ENCODE data around the gene TLE6. TPM values are rescaled to one million over a fixed set of nuclear protein-coding genes. Genes with fewer than 3 reads are reported as not detected.
A peak's percentile ranks its signal among the peaks of the same experiment; 100 is the strongest.

Gene TLE6
- total and polyA plus RNA-seq, 2 of the 13 experiments (the other 11 are each of a cell fraction or from before 2014, with no cell fraction given) = 0.24 to 5.5 TPM

DNA sequence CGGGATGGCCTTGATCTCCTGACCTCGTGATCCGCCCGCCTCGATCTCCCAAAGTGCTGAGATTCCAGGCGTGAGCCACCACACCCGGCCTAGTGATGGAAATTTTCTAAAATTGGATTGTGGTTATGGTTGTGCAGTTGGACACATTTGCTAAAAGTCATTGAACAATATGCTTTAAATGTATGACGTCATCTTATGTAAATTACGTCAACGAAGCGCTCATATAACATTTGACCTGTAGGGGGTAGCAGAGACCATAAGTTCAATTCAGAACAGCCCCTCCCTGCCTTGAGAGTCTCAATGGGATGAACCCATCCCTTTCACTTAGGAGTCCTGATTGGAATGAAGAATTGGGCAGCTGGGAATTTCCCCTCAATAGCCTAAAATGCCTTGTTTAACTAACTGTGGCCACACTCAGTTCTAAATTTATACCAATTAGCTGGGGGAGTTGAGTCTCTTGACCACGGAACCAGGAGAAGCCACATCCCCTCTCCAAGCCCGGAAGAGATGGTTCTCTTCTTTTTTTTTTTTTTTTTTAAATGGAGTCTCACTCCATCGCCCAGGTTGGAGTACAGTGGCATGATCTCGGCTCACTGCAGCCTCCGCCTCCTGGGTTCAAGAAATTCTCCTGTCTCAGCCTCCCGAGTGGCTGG, 15.2 kb upstream of the TLE6 start (continued):
- TF ChIP-seq ZNF460 (CRISPR knock-in tag; IDR thresholded peaks at IDR 0.05; ENCODE audit: borderline replicate concordance) (0 out of 2 replicates have a peak, but pooled peaks have one; percentile 1), CREB1 (IDR thresholded peaks at IDR 0.05) (peak; percentile 99), CREB1 (CRISPR knock-in tag; IDR thresholded peaks at IDR 0.05) (peak; percentile 95), ARNTL (CRISPR knock-in tag; IDR thresholded peaks at IDR 0.05) (no peak), SMAD3 (CRISPR knock-in tag; IDR thresholded peaks at IDR 0.05) (no peak), CEBPG (CRISPR knock-in tag; IDR thresholded peaks at IDR 0.05) (peak; percentile 70), ZFYVE20 (CRISPR knock-in tag; IDR thresholded peaks at IDR 0.05; ENCODE audit: borderline replicate concordance, low read depth) (no peak), ZNF672 (CRISPR knock-in tag; IDR thresholded peaks at IDR 0.05) (no peak), JUN (CRISPR knock-in tag; IDR thresholded peaks at IDR 0.05) (peak; percentile 80; the same call in 1 of the 2 replicates), MED13 (CRISPR knock-in tag; IDR thresholded peaks at IDR 0.05) (no peak), MED8 (CRISPR knock-in tag; IDR thresholded peaks at IDR 0.05; ENCODE audit: insufficient replicate concordance) (no peak)
- TF ChIP-seq, protein P1, sequence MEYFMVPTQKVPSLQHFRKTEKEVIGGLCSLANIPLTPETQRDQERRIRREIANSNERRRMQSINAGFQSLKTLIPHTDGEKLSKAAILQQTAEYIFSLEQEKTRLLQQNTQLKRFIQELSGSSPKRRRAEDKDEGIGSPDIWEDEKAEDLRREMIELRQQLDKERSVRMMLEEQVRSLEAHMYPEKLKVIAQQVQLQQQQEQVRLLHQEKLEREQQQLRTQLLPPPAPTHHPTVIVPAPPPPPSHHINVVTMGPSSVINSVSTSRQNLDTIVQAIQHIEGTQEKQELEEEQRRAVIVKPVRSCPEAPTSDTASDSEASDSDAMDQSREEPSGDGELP (IDR thresholded peaks at IDR 0.05; ENCODE audit: borderline replicate concordance, low read depth) = no peak
- TF ChIP-seq, protein P2, sequence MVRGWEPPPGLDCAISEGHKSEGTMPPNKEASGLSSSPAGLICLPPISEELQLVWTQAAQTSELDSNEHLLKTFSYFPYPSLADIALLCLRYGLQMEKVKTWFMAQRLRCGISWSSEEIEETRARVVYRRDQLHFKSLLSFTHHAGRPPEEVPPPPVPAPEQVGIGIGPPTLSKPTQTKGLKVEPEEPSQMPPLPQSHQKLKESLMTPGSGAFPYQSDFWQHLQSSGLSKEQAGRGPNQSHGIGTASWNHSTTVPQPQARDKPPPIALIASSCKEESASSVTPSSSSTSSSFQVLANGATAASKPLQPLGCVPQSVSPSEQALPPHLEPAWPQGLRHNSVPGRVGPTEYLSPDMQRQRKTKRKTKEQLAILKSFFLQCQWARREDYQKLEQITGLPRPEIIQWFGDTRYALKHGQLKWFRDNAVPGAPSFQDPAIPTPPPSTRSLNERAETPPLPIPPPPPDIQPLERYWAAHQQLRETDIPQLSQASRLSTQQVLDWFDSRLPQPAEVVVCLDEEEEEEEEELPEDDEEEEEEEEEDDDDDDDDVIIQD (CRISPR knock-in tag; IDR thresholded peaks at IDR 0.05; ENCODE audit: low read depth) = 0 out of 2 replicates have a peak, but pooled peaks have one; percentile 18
- TF ChIP-seq, protein P3, sequence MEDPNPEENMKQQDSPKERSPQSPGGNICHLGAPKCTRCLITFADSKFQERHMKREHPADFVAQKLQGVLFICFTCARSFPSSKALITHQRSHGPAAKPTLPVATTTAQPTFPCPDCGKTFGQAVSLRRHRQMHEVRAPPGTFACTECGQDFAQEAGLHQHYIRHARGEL (CRISPR knock-in tag; IDR thresholded peaks at IDR 0.05) = no peak
- TF ChIP-seq, protein P4, sequence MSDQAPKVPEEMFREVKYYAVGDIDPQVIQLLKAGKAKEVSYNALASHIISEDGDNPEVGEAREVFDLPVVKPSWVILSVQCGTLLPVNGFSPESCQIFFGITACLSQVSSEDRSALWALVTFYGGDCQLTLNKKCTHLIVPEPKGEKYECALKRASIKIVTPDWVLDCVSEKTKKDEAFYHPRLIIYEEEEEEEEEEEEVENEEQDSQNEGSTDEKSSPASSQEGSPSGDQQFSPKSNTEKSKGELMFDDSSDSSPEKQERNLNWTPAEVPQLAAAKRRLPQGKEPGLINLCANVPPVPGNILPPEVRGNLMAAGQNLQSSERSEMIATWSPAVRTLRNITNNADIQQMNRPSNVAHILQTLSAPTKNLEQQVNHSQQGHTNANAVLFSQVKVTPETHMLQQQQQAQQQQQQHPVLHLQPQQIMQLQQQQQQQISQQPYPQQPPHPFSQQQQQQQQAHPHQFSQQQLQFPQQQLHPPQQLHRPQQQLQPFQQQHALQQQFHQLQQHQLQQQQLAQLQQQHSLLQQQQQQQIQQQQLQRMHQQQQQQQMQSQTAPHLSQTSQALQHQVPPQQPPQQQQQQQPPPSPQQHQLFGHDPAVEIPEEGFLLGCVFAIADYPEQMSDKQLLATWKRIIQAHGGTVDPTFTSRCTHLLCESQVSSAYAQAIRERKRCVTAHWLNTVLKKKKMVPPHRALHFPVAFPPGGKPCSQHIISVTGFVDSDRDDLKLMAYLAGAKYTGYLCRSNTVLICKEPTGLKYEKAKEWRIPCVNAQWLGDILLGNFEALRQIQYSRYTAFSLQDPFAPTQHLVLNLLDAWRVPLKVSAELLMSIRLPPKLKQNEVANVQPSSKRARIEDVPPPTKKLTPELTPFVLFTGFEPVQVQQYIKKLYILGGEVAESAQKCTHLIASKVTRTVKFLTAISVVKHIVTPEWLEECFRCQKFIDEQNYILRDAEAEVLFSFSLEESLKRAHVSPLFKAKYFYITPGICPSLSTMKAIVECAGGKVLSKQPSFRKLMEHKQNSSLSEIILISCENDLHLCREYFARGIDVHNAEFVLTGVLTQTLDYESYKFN (CRISPR knock-in tag; conservative IDR thresholded peaks at IDR 0.05) = no peak
- TF ChIP-seq, protein P5, sequence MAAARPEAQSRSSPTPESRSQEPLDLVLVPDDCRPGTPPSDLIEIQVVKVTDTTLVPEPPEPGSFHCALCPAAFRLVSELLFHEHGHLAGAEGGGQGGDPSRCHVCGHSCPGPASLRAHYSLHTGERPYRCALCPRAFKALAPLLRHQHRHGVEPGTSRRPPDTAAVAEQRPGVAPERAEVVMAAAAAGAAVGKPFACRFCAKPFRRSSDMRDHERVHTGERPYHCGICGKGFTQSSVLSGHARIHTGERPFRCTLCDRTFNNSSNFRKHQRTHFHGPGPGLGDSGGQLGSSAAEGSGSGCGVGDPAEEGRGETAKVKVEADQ (CRISPR knock-in tag; IDR thresholded peaks at IDR 0.05; ENCODE audit: borderline replicate concordance) = no peak
- TF ChIP-seq, protein P6, sequence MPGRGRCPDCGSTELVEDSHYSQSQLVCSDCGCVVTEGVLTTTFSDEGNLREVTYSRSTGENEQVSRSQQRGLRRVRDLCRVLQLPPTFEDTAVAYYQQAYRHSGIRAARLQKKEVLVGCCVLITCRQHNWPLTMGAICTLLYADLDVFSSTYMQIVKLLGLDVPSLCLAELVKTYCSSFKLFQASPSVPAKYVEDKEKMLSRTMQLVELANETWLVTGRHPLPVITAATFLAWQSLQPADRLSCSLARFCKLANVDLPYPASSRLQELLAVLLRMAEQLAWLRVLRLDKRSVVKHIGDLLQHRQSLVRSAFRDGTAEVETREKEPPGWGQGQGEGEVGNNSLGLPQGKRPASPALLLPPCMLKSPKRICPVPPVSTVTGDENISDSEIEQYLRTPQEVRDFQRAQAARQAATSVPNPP (CRISPR knock-in tag; IDR thresholded peaks at IDR 0.05) = no peak
- TF ChIP-seq, protein P7, sequence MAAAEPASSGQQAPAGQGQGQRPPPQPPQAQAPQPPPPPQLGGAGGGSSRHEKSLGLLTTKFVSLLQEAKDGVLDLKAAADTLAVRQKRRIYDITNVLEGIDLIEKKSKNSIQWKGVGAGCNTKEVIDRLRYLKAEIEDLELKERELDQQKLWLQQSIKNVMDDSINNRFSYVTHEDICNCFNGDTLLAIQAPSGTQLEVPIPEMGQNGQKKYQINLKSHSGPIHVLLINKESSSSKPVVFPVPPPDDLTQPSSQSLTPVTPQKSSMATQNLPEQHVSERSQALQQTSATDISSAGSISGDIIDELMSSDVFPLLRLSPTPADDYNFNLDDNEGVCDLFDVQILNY (CRISPR knock-in tag; conservative IDR thresholded peaks at IDR 0.05) = no peak

Data from HepG2 (cell line).